Measurements from ENCODE around the gene SKIC2.
"Not testable (repeated sequence)": the region's sequence is repeated elsewhere in the genome, so short reads cannot be mapped to it uniquely, and the experiment has no call there.

- TF ChIP-seq, protein P1, sequence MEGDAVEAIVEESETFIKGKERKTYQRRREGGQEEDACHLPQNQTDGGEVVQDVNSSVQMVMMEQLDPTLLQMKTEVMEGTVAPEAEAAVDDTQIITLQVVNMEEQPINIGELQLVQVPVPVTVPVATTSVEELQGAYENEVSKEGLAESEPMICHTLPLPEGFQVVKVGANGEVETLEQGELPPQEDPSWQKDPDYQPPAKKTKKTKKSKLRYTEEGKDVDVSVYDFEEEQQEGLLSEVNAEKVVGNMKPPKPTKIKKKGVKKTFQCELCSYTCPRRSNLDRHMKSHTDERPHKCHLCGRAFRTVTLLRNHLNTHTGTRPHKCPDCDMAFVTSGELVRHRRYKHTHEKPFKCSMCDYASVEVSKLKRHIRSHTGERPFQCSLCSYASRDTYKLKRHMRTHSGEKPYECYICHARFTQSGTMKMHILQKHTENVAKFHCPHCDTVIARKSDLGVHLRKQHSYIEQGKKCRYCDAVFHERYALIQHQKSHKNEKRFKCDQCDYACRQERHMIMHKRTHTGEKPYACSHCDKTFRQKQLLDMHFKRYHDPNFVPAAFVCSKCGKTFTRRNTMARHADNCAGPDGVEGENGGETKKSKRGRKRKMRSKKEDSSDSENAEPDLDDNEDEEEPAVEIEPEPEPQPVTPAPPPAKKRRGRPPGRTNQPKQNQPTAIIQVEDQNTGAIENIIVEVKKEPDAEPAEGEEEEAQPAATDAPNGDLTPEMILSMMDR (IDR thresholded peaks at IDR 0.05; ENCODE audit: insufficient read depth, low read length) = not testable (repeated sequence)
- not testable (repeated sequence) for TF ChIP-seq REST (IDR thresholded peaks at IDR 0.05; ENCODE audit: insufficient replicate concordance, low read depth); GABPA (IDR thresholded peaks at IDR 0.05; ENCODE audit: low read depth)
Observed at GRCh38 chr6:32003301-32003700, 44.3 kb downstream of the SKIC2 start.

Data from HL-60 (cell line).